Occipital lobe (tissue), 2 donors: ENCODE results near the gene RHOT2. TPM values are rescaled to one million over a fixed set of nuclear protein-coding genes. Genes with fewer than 3 reads are reported as not detected.

Source experiments
- DNase-seq: peaks from one replicate; lab custom pipeline; 2025; lab: John Stamatoyannopoulos, UW
- total RNA-seq: library from RNA; depleted of rRNA; stranded (reverse); fragments of >200 nt; gene quantifications from one replicate; pipeline ENCODE4 v1.2.3, GENCODE V29; 2014

Gene RHOT2
- total RNA-seq, 1 donor from 2014 or later, result 20.9 TPM

DNA sequence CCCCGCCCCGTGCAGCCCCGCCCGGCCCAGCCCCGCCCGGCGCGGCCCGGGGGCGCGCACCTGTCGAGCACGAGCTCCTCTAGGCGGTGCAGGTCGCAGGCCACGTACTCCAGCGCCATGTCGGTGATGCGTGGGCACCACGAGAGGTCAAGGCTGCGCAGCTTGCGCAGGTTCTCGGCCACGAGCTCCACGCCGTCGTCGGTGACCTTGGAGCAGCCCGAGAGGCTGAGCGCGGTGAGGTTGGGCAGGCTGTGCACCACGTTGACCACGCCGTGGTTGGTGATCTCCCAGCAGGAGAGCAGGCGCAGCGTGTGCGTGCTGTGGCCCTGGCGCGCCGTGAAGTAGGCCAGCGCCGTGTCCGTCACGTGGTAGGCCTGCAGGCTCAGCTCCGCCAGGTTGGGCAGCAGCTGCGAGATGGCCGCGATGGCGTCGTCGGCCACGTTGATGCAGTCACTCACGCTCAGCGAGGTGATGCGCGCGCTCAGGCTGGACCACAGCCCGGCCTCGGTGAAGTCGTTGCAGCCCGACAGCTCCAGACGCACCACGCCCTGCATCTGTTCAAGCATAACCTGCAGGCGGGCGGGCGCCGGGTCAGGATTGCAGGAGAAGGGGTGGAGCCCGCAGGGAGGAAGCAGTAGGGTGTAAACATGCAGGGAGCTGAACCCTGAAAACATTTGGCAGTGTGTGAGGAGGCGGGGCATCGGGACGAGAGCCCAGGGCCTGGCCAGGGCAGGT lies 27.6 kb downstream of the RHOT2 start:
- DNase-seq, result peak; percentile 43

GRCh38 chr16:698911-699671 lies 31.2 kb downstream of the RHOT2 start:
- DNase-seq, result no peak

- DNase-seq, result no peak
Measured at GRCh38 chr16:700684-701584, 33.0 kb downstream of the RHOT2 start.

DNA sequence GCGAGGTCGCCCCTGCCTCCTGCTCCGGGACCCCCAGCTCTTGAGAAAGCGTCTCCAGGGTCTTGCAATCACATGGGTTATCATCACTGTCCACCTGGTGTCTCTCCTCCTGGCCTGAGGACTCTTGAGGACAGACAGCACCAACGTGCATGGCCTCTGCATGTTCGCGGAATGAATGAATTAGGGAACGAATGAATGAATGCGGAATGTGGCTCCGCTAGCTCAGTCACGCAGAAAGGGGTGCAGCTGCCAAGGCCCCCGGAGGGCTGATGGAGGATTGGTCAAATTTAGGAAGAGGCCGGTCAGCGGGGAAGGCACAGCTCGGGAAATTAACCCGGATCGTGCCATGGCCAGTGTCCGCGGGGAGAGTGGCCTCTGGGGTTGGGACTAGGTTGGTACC lies 34.4 kb downstream of the RHOT2 start:
- no peak for DNase-seq

DNA sequence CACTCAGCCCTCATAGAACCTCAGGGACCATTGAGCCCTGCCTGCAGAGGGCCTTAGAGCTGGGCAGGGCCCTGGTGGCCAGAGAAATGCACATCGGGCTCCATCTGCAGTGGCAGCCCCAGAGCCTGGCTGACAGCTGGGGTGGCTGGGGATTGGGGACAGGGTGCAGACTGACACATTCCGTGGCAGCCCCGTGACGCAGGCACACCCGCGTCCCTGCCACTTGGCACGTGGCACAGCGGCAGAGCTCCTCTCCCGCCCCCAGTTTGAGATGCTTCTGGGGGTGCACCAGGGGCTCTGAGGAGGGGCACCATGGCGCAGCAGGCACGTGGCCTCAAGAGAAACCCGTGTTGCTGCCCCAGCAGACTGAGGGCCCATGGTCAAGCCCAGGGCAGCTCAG lies 35.5 kb downstream of the RHOT2 start:
- DNase-seq, result no peak

GRCh38 chr16:704047-704446 lies 36.1 kb downstream of the RHOT2 start:
- no peak for DNase-seq

GRCh38 chr16:704552-705380 lies 36.8 kb downstream of the RHOT2 start:
- DNase-seq, result no peak

DNA sequence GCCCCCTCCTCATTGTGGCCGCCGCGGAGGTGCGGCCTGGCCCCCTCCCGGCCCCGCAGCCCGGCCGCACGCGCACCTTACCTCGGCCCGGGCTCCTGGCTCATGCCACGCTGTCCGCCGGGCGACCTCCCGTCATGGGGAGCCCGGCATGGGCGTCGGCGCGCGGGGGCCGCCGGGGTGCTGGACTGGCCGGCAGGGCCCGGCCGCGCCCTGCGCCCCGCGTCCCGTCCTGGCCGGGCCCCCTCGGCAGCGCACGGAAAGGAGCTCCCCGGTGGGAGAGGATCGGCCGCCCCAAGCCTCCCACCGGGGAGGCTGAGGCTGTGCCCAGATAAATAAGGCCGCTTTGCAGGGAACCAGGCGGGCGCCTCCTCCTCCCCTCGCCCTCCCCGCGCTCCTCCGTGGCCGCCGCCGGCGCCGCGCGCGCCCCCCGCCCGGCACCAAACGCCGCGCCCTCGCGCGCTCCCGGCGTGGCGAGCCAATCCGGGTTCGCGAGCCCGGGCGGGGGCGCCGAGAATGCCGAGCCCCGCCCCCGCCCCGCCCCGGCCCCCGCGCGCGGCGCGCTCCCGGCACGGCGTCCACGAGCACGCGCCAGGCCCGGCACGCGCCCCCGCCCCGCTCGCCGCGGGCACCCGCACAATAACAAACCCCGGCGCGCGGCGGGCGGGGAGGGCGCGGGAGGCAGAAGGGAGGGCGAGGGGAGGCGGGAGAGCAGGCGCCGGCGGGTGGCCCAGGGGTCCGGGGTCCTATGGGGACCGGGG lies 37.7 kb downstream of the RHOT2 start, which contains the start of gene FBXL16:
Gene FBXL16, minus strand, starts transcription at position 371 of the 758 bp plus-strand sequence. CDS start 8,396 bp downstream, outside the sequence.
- peak; percentile 67 for DNase-seq

DNA sequence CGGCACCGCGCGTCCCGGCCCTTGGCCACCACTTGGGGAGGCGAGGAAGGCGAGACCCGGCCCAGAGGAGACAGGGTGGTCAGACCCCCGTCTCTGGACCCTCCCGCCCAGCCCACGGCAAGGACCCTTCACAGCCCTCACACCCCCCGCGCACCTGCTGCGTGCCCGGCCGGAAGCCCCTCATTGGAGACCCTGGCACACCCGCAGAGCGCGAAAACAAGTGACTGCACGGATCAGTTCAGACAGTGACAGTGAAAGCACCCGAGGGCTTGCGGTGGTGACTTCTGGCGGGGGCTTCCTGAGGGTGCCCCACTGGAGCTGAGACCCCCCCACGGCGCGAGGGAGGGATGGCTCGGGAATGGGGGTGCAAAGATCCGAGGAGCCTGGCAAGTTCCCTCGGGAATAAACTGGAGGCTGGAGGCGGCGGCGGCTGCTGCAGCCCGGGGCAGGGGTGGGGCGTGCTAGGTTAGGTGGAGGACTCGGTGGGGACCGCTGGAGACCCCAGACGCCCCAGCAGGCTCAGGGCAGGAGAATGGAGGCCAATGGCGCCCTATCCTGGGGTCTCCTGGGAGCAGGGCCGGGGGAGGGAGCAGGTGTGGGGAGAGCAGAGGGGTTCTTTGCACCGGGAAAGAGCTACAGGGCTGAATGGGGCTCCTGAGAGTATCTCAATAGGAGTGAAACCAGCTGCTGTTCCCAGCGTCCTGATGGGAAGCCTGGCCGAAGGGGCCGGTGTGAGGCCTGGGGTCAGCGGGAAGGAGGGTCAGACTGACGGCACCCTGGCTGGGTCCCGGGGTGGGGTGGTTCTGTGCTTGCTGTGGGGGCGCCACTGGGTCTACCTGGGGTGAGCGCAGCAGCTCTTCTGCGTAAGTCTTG lies 38.5 kb downstream of the RHOT2 start:
- no peak for DNase-seq

GRCh38 chr16:707062-707538 lies 39.2 kb downstream of the RHOT2 start:
- no peak for DNase-seq

GRCh38 chr16:708019-708418 lies 40.1 kb downstream of the RHOT2 start:
- DNase-seq, result no peak

- no peak for DNase-seq
Measured at GRCh38 chr16:708959-709358, 41.0 kb downstream of the RHOT2 start.

DNA sequence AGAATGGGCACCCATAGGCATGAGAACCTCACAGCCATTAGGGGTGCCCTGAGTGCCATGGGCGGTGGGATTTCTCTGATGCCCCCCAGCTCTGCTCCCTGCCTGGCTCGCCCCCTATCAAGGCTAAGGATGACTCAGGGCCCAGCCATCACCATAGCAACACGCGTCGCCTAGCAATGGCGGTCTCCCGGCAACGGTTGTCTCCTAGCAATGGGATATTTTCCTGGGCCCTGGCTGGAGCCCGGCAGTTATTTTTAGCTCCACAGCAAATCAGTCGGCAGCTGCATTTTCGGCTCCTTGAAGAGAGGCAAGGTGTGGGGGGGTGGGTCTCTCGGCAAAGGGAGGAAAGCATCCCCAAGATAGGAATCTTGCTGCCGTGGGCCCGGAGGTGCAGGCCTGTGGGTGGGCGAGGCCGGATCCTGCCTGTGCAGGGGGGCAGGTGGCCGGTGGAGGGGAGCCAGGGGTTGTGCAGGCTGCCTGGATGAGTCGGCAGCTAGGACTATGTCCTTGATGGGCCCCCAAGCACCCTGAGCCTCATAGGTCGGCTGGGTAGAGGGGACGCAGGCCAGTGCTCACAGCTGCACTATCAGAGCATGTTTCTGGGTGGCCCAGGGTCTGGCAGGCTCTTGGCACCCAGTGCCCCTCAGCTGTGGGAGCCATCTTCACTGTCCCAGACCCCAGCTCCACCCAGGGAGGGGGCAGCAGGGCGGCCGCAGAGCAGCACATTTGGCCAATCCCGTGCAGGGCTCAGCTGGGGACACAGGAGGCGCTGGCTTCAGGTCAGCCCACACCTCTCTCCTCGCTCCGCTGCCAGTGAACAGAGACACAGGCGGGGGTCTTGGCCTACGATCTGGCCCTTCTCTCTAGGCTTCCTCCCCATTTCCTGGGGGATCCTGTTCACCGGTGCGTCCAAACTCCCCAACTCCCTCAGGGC lies 41.9 kb downstream of the RHOT2 start:
- DNase-seq, result peak; percentile 90

DNA sequence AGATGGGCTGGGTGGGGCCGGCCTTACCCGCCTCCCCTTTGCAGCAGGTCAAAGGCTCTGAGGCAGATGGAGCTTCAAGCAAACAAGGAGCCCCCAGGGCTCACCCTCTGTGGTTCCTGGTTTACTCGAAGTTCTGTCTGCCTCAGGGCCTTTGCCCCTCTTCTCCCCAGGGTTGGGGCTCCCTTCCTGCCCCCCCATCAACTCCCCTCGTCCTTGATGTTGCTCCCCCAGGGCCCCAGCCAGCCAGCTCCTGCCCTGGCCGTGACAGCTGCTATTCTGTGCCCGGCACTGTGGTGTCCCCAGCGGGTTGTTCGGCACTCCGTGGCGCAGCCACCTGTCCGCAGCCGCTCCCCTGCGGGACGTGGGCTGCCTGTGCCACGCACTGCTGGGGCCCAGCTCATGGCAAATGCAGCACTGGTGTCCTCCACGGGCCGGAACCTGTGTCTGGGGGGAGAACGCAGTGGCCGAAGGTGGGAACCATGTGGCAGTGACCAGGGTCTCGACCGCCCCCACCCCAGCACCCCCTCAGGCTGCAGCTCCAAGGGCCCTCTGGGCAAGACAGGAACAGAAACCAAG lies 42.7 kb downstream of the RHOT2 start:
- DNase-seq, result no peak

- DNase-seq, result no peak
Measured at GRCh38 chr16:711084-711483, 43.2 kb downstream of the RHOT2 start.

GRCh38 chr16:711548-712320 lies 43.8 kb downstream of the RHOT2 start:
- DNase-seq, result peak; percentile 36
